ENCODE data around the gene CCDC184.
"Not testable (repeated sequence)": the region's sequence is repeated elsewhere in the genome, so short reads cannot be mapped to it uniquely, and the experiment has no call there.

- not testable (repeated sequence) for TF ChIP-seq CTCF (IDR thresholded peaks at IDR 0.05; ENCODE audit: low read depth, low read length, poor library complexity, severe bottlenecking); EZH2phosphoT487 (IDR thresholded peaks at IDR 0.05; ENCODE audit: borderline replicate concordance, low read length)
Measured at GRCh38 chr12:48231169-48231958, 47.9 kb downstream of the CCDC184 start.

Measured in DOHH2 (cell line).